ENCODE results near the gene NDUFV1.
"Not testable (repeated sequence)": the region's sequence is repeated elsewhere in the genome, so short reads cannot be mapped to it uniquely, and the experiment has no call there.

Gene NDUFV1

DNA sequence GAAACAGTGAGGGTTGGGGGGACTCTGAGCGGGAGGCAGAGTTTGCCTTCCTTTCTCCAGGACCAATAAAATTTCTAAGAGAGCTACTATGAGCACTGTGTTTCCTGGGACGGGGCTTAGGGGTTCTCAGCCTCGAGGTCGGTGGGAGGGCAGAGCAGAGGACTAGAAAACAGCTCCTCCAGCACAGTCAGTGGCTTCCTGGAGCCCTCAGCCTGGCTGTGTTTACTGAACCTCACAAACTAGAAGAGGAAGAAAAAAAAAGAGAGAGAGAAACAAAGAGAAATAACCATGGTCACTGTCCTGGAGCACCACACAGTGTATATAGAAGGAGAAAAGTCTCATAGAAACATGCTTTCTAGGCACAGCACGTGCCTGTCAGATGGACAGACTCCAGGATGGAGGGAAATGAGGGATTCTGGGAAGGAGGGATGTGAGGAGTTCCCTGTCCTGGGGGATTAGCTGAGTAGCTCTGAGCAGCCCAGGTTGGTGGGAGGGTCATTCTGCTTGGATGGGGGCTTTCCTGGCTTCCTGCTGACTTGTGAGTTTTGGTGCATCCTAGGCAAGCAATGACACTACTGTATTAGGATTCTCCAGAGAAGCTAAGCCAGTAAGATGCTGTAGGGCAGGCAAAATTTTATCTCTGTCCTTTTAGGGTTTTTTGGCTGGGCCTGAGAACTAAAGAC is 20.0 kb upstream of the NDUFV1 start:
- DNase-seq (ENCODE audit: low spot score) = no peak

DNA sequence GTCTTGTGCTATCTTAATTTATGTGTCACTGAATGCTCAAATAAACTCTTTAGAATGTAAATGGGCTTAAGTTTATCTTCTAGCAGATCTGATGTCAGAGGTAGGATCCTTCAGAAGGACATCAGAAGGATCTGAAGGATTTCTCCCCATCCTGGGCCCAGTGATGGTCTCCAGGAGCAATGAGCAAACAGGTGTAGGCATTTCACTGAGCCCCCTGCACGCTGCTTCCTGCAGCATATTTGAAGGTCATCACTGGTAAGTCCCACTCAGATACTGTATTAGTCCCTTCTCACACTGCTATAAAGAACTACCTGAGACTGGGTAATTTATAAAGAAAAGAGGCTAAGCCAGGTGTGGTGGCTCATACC is 18.6 kb upstream of the NDUFV1 start:
- no peak for DNase-seq (ENCODE audit: low spot score)

DNA sequence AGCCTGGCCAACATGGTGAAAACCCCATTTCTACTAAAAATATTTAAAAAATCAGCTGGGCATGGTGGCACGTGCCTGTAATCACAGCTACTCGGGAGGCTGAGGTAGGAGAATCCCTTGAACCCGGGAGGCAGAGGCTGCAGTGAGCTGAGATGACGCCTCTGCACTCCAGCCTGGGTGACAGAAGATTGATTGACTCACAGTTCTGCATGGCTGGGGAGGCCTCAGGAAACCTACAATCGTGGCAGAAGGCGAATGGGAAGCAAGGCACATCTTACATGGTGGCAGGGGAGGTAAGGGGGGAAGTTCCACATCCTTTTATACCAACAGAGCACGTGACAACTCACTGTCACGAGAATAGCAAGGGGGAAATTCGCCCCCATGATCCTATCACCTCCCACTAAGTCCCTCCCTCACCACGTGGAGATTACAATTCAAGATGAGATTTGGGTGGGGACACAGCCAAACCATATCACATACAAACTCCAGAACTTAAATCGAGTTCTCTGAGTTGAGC is 17.8 kb upstream of the NDUFV1 start:
- not testable (repeated sequence) for DNase-seq (ENCODE audit: low spot score)

- DNase-seq (ENCODE audit: low spot score) = no peak
Observed at GRCh38 chr11:67592880-67593564, 13.7 kb upstream of the NDUFV1 start.

DNA sequence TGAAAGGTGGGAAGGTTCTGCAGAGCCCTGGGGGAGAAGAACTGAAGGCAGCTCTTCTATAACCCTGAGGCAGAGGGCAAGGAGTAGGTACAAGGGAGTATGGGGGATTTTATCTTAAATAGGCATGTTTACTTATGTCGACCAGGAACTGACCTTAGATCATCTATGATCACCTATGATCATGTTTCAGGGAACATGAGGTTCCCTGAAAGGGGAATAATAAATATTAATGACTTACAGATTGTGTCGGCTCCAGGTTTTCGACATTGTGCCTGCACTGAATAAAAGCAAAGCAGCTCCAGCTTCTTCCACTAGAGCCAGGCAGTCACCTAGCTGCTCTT is 13.2 kb upstream of the NDUFV1 start:
- DNase-seq (ENCODE audit: low spot score) = no peak

- no peak for DNase-seq (ENCODE audit: low spot score)
Observed at GRCh38 chr11:67594480-67594879, 12.3 kb upstream of the NDUFV1 start.

DNA sequence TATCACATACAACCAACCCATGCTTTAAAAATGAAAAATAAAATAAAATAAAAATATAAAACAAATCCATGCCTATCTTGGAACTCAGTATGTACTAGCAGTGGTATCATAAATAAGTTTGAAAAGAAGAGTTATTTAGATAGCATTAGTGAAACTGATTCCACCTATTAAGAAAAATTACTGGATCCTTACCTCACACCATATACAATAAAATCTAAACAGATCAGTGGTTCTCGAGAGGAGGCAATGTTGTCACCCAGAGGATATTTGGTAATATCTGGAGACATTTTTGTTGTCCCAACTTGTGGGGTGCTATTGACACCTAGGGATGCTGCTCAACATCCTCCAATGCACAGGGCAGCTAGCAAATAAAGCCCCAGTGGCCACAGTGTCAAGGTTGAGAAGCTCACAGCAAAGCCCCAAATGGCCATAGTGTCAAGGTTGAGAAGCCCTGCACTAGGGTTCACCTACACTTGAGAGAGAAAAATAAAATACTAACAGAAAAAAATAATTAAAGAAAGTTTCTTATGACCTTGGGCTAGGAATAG is 9.9 kb upstream of the NDUFV1 start:
- no peak for DNase-seq (ENCODE audit: low spot score)

GRCh38 chr11:67597458-67597857 is 9.3 kb upstream of the NDUFV1 start:
- DNase-seq (ENCODE audit: low spot score) = not testable (repeated sequence)

- DNase-seq (ENCODE audit: low spot score) = not testable (repeated sequence)
Observed at GRCh38 chr11:67597963-67598362, 8.8 kb upstream of the NDUFV1 start.

DNA sequence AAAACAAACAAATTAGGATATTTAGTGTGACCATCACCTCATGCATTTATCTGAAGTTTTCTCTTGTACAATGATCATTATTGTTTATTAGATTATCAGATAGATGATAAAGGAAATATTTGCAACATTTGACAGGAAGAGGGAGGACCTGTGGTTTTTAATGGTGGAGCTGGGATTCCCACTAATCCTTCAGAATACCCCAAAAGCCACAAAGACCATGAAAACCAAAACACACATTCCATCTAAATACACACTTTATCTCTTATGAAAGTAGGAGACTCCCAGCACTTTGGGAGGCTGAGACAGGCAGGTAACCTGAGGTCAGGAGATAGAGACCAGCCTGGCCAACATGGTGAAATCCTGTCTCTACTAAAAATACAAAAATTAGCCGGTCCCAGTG is 7.6 kb upstream of the NDUFV1 start:
- DNase-seq (ENCODE audit: low spot score) = no peak

DNA sequence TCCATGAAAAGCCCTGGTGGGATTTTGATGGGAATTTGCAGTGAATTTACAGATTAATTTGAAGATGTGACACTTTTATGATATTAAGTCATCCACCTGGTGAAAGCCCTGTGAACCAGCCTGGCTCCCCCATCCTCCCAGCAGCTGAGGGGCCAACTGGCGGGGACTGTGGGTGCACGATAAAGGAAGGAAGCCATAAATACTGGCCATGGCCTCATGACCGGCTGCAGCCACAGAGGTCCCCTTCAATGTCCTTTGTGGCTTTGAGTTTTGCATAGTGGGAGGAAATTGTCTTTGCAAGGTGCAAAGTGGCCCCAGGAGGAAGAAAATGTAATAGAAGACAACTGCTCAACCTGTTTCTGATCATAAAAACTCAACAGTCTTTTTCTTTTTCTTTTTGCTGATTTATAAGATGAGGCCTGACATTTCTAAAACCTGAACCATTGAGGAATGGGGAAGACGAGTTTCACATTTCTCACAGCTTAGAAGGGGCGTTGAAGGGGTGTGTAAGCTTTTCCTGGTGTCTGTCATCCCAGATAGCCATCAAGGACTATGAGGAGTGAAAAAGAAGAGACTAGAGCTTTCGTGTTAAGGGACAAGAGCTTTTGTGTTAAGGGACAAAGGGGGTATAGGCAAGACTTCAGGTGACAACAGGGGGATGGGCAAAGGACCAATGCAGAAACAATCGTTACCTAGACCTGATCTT is 6.3 kb upstream of the NDUFV1 start:
- DNase-seq (ENCODE audit: low spot score) = no peak

GRCh38 chr11:67601098-67601497 is 5.6 kb upstream of the NDUFV1 start:
- DNase-seq (ENCODE audit: low spot score) = no peak

DNA sequence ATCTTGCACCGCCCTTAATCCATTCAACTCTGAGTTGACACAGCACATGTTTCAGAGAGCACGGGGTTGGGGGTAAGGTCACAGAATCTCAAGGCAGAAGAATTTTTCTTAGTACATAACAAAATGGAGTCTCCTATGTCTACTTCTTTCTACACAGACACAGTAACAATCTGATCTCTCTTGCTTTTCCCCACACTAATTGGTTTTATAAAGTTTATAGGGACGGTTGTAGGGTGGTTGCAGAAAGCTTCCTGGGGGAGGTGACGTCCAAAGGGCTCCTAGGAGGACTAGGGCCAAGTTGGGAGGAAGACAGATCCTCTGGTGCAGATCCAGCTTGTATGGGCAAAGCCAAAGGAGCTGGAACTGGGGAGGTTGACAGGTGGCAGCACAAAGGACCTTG is 2.6 kb upstream of the NDUFV1 start:
- not testable (repeated sequence) for DNase-seq (ENCODE audit: low spot score)

- no peak for DNase-seq (ENCODE audit: low spot score)
Observed at GRCh38 chr11:67604815-67605214, 1.9 kb upstream of the NDUFV1 start.

DNA sequence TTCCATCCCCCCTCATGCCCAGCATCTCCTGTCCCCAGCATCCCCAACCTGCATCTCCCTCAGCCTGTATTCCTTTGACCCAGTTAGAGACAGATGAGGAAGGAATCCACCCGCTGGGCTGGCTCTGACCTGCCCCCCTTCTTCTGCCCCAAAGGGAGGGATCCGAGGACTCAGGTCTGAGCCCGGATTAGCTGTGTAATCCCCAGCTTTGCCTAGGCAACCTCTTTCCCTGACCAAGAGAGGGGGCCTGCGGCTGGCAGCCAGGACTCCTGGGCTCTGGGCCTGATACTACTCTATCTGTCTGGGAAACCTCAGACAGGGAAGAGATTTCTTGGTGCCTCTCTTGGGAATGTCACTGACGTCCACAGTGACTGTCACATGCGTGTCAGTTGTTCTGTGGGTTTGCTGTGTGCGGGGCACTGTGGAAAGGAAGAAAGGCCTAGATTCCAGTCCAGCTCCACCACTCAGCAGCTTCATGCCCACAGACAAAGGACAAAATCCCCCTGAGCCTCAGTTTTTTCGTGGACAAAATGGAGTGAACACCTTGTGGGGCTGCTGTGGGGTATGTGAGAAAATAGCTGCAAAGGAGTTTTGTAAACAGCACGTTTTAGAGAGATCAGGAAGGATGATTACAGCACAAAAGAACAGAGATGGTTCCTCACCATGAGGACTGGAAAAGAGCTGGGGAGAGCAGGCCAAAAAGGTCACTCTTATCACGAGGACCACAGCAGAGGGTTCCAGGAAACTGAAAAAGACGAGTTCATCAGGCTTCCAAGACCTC is 1.3 kb upstream of the NDUFV1 start:
- DNase-seq (ENCODE audit: low spot score) = no peak

GRCh38 chr11:67606093-67606491 is 644 bp upstream of the NDUFV1 start:
- peak; percentile 71 for DNase-seq (ENCODE audit: low spot score)

- no peak for DNase-seq (ENCODE audit: low spot score)
Observed at GRCh38 chr11:67607507-67607906, 771 bp downstream of the NDUFV1 start.

- DNase-seq (ENCODE audit: low spot score) = no peak
Observed at GRCh38 chr11:67608486-67608885, 1.8 kb downstream of the NDUFV1 start.

DNA sequence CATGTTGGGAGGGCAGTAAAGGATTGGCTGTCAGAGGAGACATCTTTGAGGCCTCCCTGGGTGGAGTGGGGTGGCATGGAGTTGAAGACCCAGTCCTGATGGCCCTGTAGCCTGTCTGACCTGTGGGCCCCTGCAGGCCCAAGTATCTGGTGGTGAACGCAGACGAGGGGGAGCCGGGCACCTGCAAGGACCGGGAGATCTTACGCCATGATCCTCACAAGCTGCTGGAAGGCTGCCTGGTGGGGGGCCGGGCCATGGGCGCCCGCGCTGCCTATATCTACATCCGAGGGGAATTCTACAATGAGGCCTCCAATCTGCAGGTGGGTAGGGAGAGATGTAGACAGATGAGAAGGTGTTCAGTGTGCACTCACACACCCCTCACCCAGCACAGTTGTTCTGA is 2.6 kb downstream of the NDUFV1 start:
- no peak for DNase-seq (ENCODE audit: low spot score)

GRCh38 chr11:67610302-67610868 is 3.6 kb downstream of the NDUFV1 start:
- DNase-seq (ENCODE audit: low spot score) = no peak

GRCh38 chr11:67611165-67611564 is 4.4 kb downstream of the NDUFV1 start:
- DNase-seq (ENCODE audit: low spot score) = no peak
